ENCODE measurements around the gene MKRN2. TPM values are rescaled to one million over a fixed set of nuclear protein-coding genes. Genes with fewer than 3 reads are reported as not detected.
A peak's percentile ranks its signal among the peaks of the same experiment; 100 is the strongest.

Gene MKRN2
- total and polyA plus RNA-seq, 9 of the 15 experiments (the other 6 are each of a cell fraction or from before 2014, with no cell fraction given) = 29.4 to 63.2 (median 42.9) TPM

- TF ChIP-seq AFF1 (IDR thresholded peaks at IDR 0.05; ENCODE audit: low read depth in 1 of 2, partially characterized antibody in 2 of 2) (no peak), HBP1 (CRISPR knock-in tag; IDR thresholded peaks at IDR 0.05) (no peak), DIDO1 (tag; IDR thresholded peaks at IDR 0.05; ENCODE audit: low read depth) (no peak), ZC3H11A (IDR thresholded peaks at IDR 0.05; ENCODE audit: low read depth, low read length) (no peak), NFXL1 (CRISPR knock-in tag; IDR thresholded peaks at IDR 0.05) (no peak)
- TF ChIP-seq, protein P1, sequence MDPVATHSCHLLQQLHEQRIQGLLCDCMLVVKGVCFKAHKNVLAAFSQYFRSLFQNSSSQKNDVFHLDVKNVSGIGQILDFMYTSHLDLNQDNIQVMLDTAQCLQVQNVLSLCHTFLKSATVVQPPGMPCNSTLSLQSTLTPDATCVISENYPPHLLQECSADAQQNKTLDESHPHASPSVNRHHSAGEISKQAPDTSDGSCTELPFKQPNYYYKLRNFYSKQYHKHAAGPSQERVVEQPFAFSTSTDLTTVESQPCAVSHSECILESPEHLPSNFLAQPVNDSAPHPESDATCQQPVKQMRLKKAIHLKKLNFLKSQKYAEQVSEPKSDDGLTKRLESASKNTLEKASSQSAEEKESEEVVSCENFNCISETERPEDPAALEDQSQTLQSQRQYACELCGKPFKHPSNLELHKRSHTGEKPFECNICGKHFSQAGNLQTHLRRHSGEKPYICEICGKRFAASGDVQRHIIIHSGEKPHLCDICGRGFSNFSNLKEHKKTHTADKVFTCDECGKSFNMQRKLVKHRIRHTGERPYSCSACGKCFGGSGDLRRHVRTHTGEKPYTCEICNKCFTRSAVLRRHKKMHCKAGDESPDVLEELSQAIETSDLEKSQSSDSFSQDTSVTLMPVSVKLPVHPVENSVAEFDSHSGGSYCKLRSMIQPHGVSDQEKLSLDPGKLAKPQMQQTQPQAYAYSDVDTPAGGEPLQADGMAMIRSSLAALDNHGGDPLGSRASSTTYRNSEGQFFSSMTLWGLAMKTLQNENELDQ (CRISPR knock-in tag; IDR thresholded peaks at IDR 0.05; ENCODE audit: borderline replicate concordance) = 0 out of 2 replicates have a peak, but pooled peaks have one; percentile 8
Measured at GRCh38 chr3:12557473-12558100, 700 bp downstream of the MKRN2 start (continued).
